Stimulated activated naive CD8-positive, alpha-beta T cell treated with anti-CD3 and anti-CD28 coated beads, Interleukin-15, amount 100 ng/mL, for 72 hours (primary cell): ENCODE data around the gene ANO7.
A peak's percentile ranks its signal among the peaks of the same experiment; 100 is the strongest.

ENCODE experiments used
- ATAC-seq: fragments of 150-1000 bp; cut with Tn5 transposase; 2 replicates; pipeline ENCODE4 v1.10.0; 2021; ENCODE audit warnings: mild to moderate bottlenecking, moderate library complexity
- DNase-seq, 2 donors: peaks; one replicate each; pipeline ENCODE4 v3.0.0; 2021 to 2022
- H3K27ac Mint-ChIP-seq, 2 donors: one replicate each; pipeline ENCODE4 v1.8.0; 2022; ENCODE audit warnings: mild to moderate bottlenecking in 2 of 2, mixed read lengths in 2 of 2, moderate library complexity in 2 of 2
- H3K27me3 Mint-ChIP-seq: one replicate; pipeline ENCODE4 v1.8.0; 2022; ENCODE audit warnings: mixed read lengths
- H3K4me1 Mint-ChIP-seq: one replicate; pipeline ENCODE4 v1.8.0; 2022; ENCODE audit warnings: mild to moderate bottlenecking, mixed read lengths
- H3K4me3 Mint-ChIP-seq, 2 donors: one replicate each; pipeline ENCODE4 v1.8.0; 2022; ENCODE audit warnings: mild to moderate bottlenecking in 2 of 2, mixed read lengths in 2 of 2, moderate library complexity in 1 of 2
- H3K9me3 Mint-ChIP-seq, 2 donors: one replicate each; pipeline ENCODE4 v1.8.0; 2022; ENCODE audit warnings: mixed read lengths in 2 of 2

ANO7 gene

GRCh38 chr2:241252778-241253475 is 64.5 kb downstream of the ANO7 start:
- no peaks in the 10 kb centered on the region for H3K4me1 Mint-ChIP-seq
- H3K4me3 Mint-ChIP-seq: no peak overlapping the region
- peak overlapping the region in 1 of 2 donors; percentile 41 for H3K27ac Mint-ChIP-seq
- no peaks in the 10 kb centered on the region for H3K9me3 Mint-ChIP-seq
- ATAC-seq: no peak
- no peak for DNase-seq
- no peaks in the 10 kb centered on the region for H3K27me3 Mint-ChIP-seq

GRCh38 chr2:241254904-241255351 is 66.5 kb downstream of the ANO7 start:
- no peak for DNase-seq
- no peaks in the 10 kb centered on the region for H3K27me3 Mint-ChIP-seq
- no peak overlapping the region for H3K27ac Mint-ChIP-seq
- no peak overlapping the region for H3K4me3 Mint-ChIP-seq
- no peak for ATAC-seq
- H3K4me1 Mint-ChIP-seq: no peaks in the 10 kb centered on the region
- H3K9me3 Mint-ChIP-seq: no peaks in the 10 kb centered on the region

GRCh38 chr2:241255542-241256167 is 67.2 kb downstream of the ANO7 start:
- H3K9me3 Mint-ChIP-seq: no peaks in the 10 kb centered on the region
- H3K4me1 Mint-ChIP-seq: no peaks in the 10 kb centered on the region
- H3K4me3 Mint-ChIP-seq: no peak overlapping the region
- no peaks in the 10 kb centered on the region for H3K27me3 Mint-ChIP-seq
- ATAC-seq (no peak), DNase-seq (no peak)
- peak overlapping the region in 1 of 2 donors; percentile 13 for H3K27ac Mint-ChIP-seq

- Mint-ChIP-seq H3K4me1 (no peaks in the 10 kb centered on the region), H3K4me3 (no peak overlapping the region), H3K9me3 (no peaks in the 10 kb centered on the region), H3K27ac (no peak overlapping the region), H3K27me3 (no peaks in the 10 kb centered on the region)
- DNase-seq: no peak
- ATAC-seq: no peak
Observed at GRCh38 chr2:241256168-241256545, 67.7 kb downstream of the ANO7 start.

- DNase-seq: no peak
- Mint-ChIP-seq H3K27ac (no peak overlapping the region), H3K27me3 (no peaks in the 10 kb centered on the region), H3K9me3 (no peaks in the 10 kb centered on the region), H3K4me1 (no peaks in the 10 kb centered on the region), H3K4me3 (no peak overlapping the region)
- ATAC-seq: no peak
Observed at GRCh38 chr2:241257419-241258032, 69.0 kb downstream of the ANO7 start.

- no peaks in the 10 kb centered on the region for H3K27me3 Mint-ChIP-seq
- H3K4me3 Mint-ChIP-seq: no peak overlapping the region
- H3K27ac Mint-ChIP-seq: no peak overlapping the region
- H3K4me1 Mint-ChIP-seq: no peaks in the 10 kb centered on the region
- H3K9me3 Mint-ChIP-seq: no peaks in the 10 kb centered on the region
- DNase-seq: no peak
- ATAC-seq: no peak
Observed at GRCh38 chr2:241258505-241259280, 70.2 kb downstream of the ANO7 start.

GRCh38 chr2:241260911-241261310 is 72.4 kb downstream of the ANO7 start:
- no peaks in the 10 kb centered on the region for H3K4me1 Mint-ChIP-seq

GRCh38 chr2:241261628-241262027 is 73.2 kb downstream of the ANO7 start:
- DNase-seq (no peak), ATAC-seq (no peak)
- Mint-ChIP-seq H3K27me3 (no peaks in the 10 kb centered on the region), H3K9me3 (no peaks in the 10 kb centered on the region), H3K4me3 (no peak overlapping the region), H3K27ac (peak overlapping the region in 1 of 2 donors; percentile 73), H3K4me1 (no peaks in the 10 kb centered on the region)

More at GRCh38 chr2:241260911-241261310, 72.4 kb downstream of the ANO7 start:
- no peaks in the 10 kb centered on the region for H3K9me3 Mint-ChIP-seq
- H3K4me3 Mint-ChIP-seq: no peak overlapping the region
- H3K27me3 Mint-ChIP-seq: no peaks in the 10 kb centered on the region
- H3K27ac Mint-ChIP-seq: peak overlapping the region in 1 of 2 donors; percentile 65
- DNase-seq (no peak), ATAC-seq (no peak)

GRCh38 chr2:241263061-241263460 is 74.6 kb downstream of the ANO7 start:
- Mint-ChIP-seq H3K4me3 (no peak overlapping the region), H3K9me3 (no peaks in the 10 kb centered on the region), H3K4me1 (peaks cover under 1% of the 10 kb centered on the region), H3K27me3 (no peaks in the 10 kb centered on the region), H3K27ac (peak overlapping the region in 1 of 2 donors; percentile 20)
- ATAC-seq (no peak), DNase-seq (no peak)

GRCh38 chr2:241265506-241265905 is 77.0 kb downstream of the ANO7 start:
- DNase-seq (no peak), ATAC-seq (no peak)
- Mint-ChIP-seq H3K9me3 (no peaks in the 10 kb centered on the region), H3K27me3 (no peaks in the 10 kb centered on the region), H3K4me1 (peaks cover 23% of the 10 kb centered on the region), H3K27ac (no peak overlapping the region), H3K4me3 (no peak overlapping the region)

- DNase-seq: no peak
- Mint-ChIP-seq H3K27ac (no peak overlapping the region), H3K9me3 (no peaks in the 10 kb centered on the region), H3K4me1 (peaks cover 38% of the 10 kb centered on the region), H3K27me3 (no peaks in the 10 kb centered on the region), H3K4me3 (no peak overlapping the region)
- ATAC-seq: no peak
Observed at GRCh38 chr2:241267249-241268067, 79.0 kb downstream of the ANO7 start.

- H3K27me3 Mint-ChIP-seq: no peaks in the 10 kb centered on the region
- ATAC-seq (no peak), DNase-seq (no peak)
- no peaks in the 10 kb centered on the region for H3K9me3 Mint-ChIP-seq
- H3K27ac Mint-ChIP-seq: no peak overlapping the region
- no peak overlapping the region for H3K4me3 Mint-ChIP-seq
- peaks cover 44% of the 10 kb centered on the region for H3K4me1 Mint-ChIP-seq
Observed at GRCh38 chr2:241268306-241268705, 79.8 kb downstream of the ANO7 start.

GRCh38 chr2:241268716-241269445 is 80.4 kb downstream of the ANO7 start:
- ATAC-seq (no peak), DNase-seq (no peak)
- Mint-ChIP-seq H3K4me1 (peaks cover 49% of the 10 kb centered on the region), H3K9me3 (no peaks in the 10 kb centered on the region), H3K4me3 (no peak overlapping the region), H3K27me3 (no peaks in the 10 kb centered on the region), H3K27ac (no peak overlapping the region)

- Mint-ChIP-seq H3K4me1 (peaks cover 57% of the 10 kb centered on the region), H3K27ac (no peak overlapping the region), H3K9me3 (peaks cover under 1 to 2% of the 10 kb centered on the region in 2 donors), H3K4me3 (no peak overlapping the region), H3K27me3 (no peaks in the 10 kb centered on the region)
- no peak for DNase-seq
- ATAC-seq: no peak
Observed at GRCh38 chr2:241269707-241270520, 81.4 kb downstream of the ANO7 start.
